ENCODE measurements around the gene SLC9B1. TPM values are rescaled to one million over a fixed set of nuclear protein-coding genes. Genes with fewer than 3 reads are reported as not detected.

SLC9B1 gene
- total and polyA plus RNA-seq, 2 of the 8 experiments (the other 6 are each of a cell fraction or from before 2014, with no cell fraction given), result 0.08 to 0.19 TPM

DNA sequence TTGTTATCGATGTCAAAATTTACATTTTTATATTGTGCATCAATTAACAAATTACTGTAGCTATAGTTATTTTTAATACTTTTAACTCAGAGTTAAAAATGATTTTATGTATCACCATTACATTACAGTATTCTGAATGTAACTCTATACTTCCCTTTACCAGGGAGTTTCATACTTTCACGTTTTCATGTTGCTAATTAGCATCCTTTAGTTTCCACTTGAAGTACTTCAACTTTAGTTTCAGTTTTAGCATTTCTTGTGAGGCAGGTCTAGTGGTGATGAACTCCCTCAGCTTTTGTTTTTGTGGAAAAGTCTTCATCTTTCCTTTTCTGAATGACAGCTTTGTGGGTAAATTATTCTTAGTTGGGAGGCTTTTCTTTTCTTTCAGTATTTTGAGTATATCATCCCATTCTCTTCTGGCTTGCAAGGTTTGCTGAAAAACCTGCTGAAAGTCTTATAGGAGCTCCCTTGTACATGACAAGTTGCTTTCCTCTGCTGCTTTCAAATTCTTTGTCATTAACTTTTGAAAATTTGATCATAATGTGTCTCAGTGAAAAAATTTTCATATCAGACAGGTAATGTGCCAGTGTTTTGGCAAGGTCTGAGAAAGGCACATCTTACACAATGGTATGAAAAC is 160.6 kb downstream of the SLC9B1 start:
- no peaks in the 10 kb centered on the region for H3K27me3 ChIP-seq (replicated peaks in 1 of 4; ENCODE audit: control insufficient read depth in 3 of 4, extremely low read depth in 1 of 4, insufficient read depth in 3 of 4, low read length in 3 of 4)
- H3K79me2 ChIP-seq (ENCODE audit: control insufficient read depth in 1 of 2, insufficient read depth in 2 of 2, low read length in 2 of 2), result peaks cover 0 to 11% of the 10 kb centered on the region in 2 experiments; a peak in 2 of 4 replicates
- H3K4me1 ChIP-seq (replicated peaks in 1 of 4; ENCODE audit: control insufficient read depth in 3 of 4, insufficient read depth in 4 of 4, low read length in 3 of 4), result no peaks in the 10 kb centered on the region
- H4K5ac ChIP-seq (ENCODE audit: insufficient read length, low read depth, low read length), result no peak overlapping the region
- H3K18ac ChIP-seq (ENCODE audit: extremely low read depth, low read length), result no peak overlapping the region
- H3K4me3 ChIP-seq (ENCODE audit: extremely low read depth in 1 of 4, insufficient read depth in 2 of 4, low read depth in 3 of 4, low read length in 4 of 4), result no peak overlapping the region
- no peak overlapping the region for H2AK5ac ChIP-seq (ENCODE audit: low read depth, low read length)
- no peak overlapping the region for H3K14ac ChIP-seq (ENCODE audit: insufficient read length)
- peaks cover 5 to 7% of the 10 kb centered on the region in 2 experiments; a peak in 2 of 4 replicates for H3K9me3 ChIP-seq (ENCODE audit: insufficient read depth in 2 of 2, low read depth in 1 of 2, low read length in 1 of 2)
- no peak overlapping the region for H2BK20ac ChIP-seq (ENCODE audit: low read length)
- no peak overlapping the region for H4K8ac ChIP-seq (ENCODE audit: extremely low read depth, insufficient read depth, low read length)
- H3K79me1 ChIP-seq (ENCODE audit: low read depth, low read length), result no peaks in the 10 kb centered on the region
- POLR2A ChIA-PET (ENCODE audit: partially characterized antibody), result interaction anchor here (2.0 to 2.2 kb wide), 2 partner anchors 10 to 32 kb away, joined by 5 read pairs; partner anchors contain the start of genes CISD2 and UBE2D3
- no peak overlapping the region for H3K9ac ChIP-seq (replicated peaks in 1 of 4; ENCODE audit: extremely low read depth in 1 of 4, low read depth in 3 of 4, low read length in 3 of 4)
- no peaks in the 10 kb centered on the region for H4K20me1 ChIP-seq (replicated peaks in 1 of 2; ENCODE audit: control insufficient read depth in 1 of 2, insufficient read depth in 2 of 2, low read length in 2 of 2)
- H3K27ac ChIP-seq (ENCODE audit: low read depth, low read length), result no peak overlapping the region
- no peak overlapping the region for H3K4me2 ChIP-seq (ENCODE audit: insufficient read depth in 1 of 2, low read depth in 2 of 2, low read length in 2 of 2)
- no peaks in the 10 kb centered on the region for H3K23me2 ChIP-seq (ENCODE audit: low read depth, low read length)
- WGBS, 2 experiments (ENCODE audit: extremely low coverage in 1 of 2, insufficient coverage in 1 of 2, insufficient read length in 1 of 2, insufficient replicate concordance in 2 of 2, low coverage in 1 of 2, low lambda C conversion rate in 2 of 2, missing lambda C conversion rate in 1 of 2), result 93 to 100% methylated on average over 1 to 2 of the region's 2 CpGs
- H4K91ac ChIP-seq (replicated peaks; ENCODE audit: insufficient read length, low read length), result no peak overlapping the region
- H3K36me3 ChIP-seq (ENCODE audit: control insufficient read depth in 2 of 4, insufficient read depth in 4 of 4, low read length in 3 of 4), result peaks cover 0 to 5% (median 2%) of the 10 kb centered on the region in 4 experiments; a peak in 2 of 8 replicates
- no peak overlapping the region for H3K23ac ChIP-seq (ENCODE audit: insufficient read length)
- H2BK120ac ChIP-seq (replicated peaks; ENCODE audit: low read depth, low read length), result no peak overlapping the region
- no peak overlapping the region for H3K56ac ChIP-seq (replicated peaks; ENCODE audit: insufficient read length, low read depth, low read length)
- H3K4ac ChIP-seq (replicated peaks; ENCODE audit: insufficient read length, low read depth, low read length), result no peak overlapping the region
- H2AFZ ChIP-seq (ENCODE audit: low read length), result no peak overlapping the region
- no peak overlapping the region for H2BK15ac ChIP-seq (ENCODE audit: low read length)
- no peak overlapping the region for H2BK5ac ChIP-seq (ENCODE audit: low read depth, low read length)
- DNase-seq (ENCODE audit: low read depth in 1 of 2, low spot score in 2 of 2) (no peak), FAIRE-seq (no peak)
- CTCF ChIA-PET (ENCODE audit: partially characterized antibody), result no interaction called here
- H2BK12ac ChIP-seq (ENCODE audit: low read depth, low read length), result no peak overlapping the region
- no peak for TF ChIP-seq HDAC2 (IDR thresholded peaks at IDR 0.05; ENCODE audit: borderline replicate concordance in 1 of 2, low read depth in 2 of 2, low read length in 2 of 2)
- TF ChIP-seq, protein P1, sequence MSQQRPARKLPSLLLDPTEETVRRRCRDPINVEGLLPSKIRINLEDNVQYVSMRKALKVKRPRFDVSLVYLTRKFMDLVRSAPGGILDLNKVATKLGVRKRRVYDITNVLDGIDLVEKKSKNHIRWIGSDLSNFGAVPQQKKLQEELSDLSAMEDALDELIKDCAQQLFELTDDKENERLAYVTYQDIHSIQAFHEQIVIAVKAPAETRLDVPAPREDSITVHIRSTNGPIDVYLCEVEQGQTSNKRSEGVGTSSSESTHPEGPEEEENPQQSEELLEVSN (IDR thresholded peaks at IDR 0.05), result no peak
- no peak for TF ChIP-seq RAD21 (IDR thresholded peaks at IDR 0.05 in 1 of 2, conservative IDR thresholded peaks at IDR 0.05 in 1 of 2; ENCODE audit: low read depth in 2 of 2, low read length in 2 of 2)
- no peak for TF ChIP-seq RXRA (IDR thresholded peaks at IDR 0.05; ENCODE audit: insufficient read depth, low read depth, low read length)
- TF ChIP-seq PHF8 (conservative IDR thresholded peaks at IDR 0.05; ENCODE audit: low read depth, low read length), result no peak
- TF ChIP-seq RBBP5 (IDR thresholded peaks at IDR 0.05; ENCODE audit: borderline replicate concordance, low read depth, low read length), result no peak
- TF ChIP-seq NANOG (IDR thresholded peaks at IDR 0.05; ENCODE audit: insufficient read depth, low read depth, low read length, poor library complexity, severe bottlenecking), result no peak
- no peak for TF ChIP-seq SIN3A (conservative IDR thresholded peaks at IDR 0.05 in 1 of 2, IDR thresholded peaks at IDR 0.05 in 1 of 2; ENCODE audit: low read depth in 1 of 2, low read length in 2 of 2)

All from H1 (cell line).